ENCODE data around the gene NRAP.
A peak's percentile ranks its signal among the peaks of the same experiment; 100 is the strongest.

The NRAP gene

GRCh38 chr10:113540845-113541548, 122.8 kb downstream of the NRAP start:
- intact Hi-C loops (cut with DNase I) = no loop called here
- peak in 1 of 10 donors; percentile 43 for DNase-seq

GRCh38 chr10:113539789-113540188, 124.1 kb downstream of the NRAP start:
- DNase-seq = peak in 3 of 10 donors; percentile 14 to 84 (median 31)
- intact Hi-C loops (cut with DNase I) = no loop called here

Data from posterior cingulate gyrus (tissue), 11 donors.